Measurements from ENCODE around the gene PGC.

Gene PGC

DNA sequence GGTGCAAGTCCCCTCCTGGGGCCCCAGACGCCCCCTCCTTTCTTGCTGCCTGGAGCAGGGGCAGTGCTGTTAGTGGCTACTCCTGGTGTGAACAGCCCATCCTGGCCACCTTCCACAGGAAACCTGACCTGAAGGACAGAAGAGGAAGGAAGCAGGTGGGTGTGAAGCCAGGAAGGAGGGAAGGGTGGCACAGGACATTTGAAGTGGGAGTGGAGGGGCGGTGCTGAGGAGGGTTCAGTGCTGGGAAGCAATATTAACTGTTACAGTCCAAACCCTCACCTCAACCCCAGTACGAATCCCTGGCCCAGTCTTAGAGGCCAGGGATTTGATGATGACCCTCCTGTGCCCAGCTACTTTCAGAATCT lies 34.2 kb upstream of the PGC start:
- no peak overlapping the region for H3K9ac ChIP-seq (ENCODE audit: low read length)
- peaks cover 42% of the 10 kb centered on the region for H3K4me1 ChIP-seq (ENCODE audit: low read length)
- no peaks in the 10 kb centered on the region for H3K36me3 ChIP-seq (replicated peaks; ENCODE audit: low read depth, low read length)
- H3K4me2 ChIP-seq (ENCODE audit: low read length), result peak overlapping the region; percentile 88
- H3K27ac ChIP-seq (ENCODE audit: low read length), result no peak overlapping the region
- H3K4me3 ChIP-seq (ENCODE audit: low read length), result peak overlapping the region; percentile 87
- H3K27me3 ChIP-seq (ENCODE audit: low read depth, low read length), result peaks cover 8% of the 10 kb centered on the region; the same call in 1 of the 2 replicates
- H3K79me2 ChIP-seq (ENCODE audit: low read length), result peaks cover 5% of the 10 kb centered on the region; the same call in 1 of the 2 replicates
- no peaks in the 10 kb centered on the region for H4K20me1 ChIP-seq (ENCODE audit: insufficient read depth, low read length)
- no peak overlapping the region; the same call in 1 of the 2 replicates for H2AFZ ChIP-seq (ENCODE audit: low read depth, low read length)
- no peaks in the 10 kb centered on the region for H3K9me3 ChIP-seq (ENCODE audit: insufficient read depth, low read length)
- TF ChIP-seq EZH2phosphoT487 (IDR thresholded peaks at IDR 0.05; ENCODE audit: low read depth), result no peak
- TF ChIP-seq, protein P1, sequence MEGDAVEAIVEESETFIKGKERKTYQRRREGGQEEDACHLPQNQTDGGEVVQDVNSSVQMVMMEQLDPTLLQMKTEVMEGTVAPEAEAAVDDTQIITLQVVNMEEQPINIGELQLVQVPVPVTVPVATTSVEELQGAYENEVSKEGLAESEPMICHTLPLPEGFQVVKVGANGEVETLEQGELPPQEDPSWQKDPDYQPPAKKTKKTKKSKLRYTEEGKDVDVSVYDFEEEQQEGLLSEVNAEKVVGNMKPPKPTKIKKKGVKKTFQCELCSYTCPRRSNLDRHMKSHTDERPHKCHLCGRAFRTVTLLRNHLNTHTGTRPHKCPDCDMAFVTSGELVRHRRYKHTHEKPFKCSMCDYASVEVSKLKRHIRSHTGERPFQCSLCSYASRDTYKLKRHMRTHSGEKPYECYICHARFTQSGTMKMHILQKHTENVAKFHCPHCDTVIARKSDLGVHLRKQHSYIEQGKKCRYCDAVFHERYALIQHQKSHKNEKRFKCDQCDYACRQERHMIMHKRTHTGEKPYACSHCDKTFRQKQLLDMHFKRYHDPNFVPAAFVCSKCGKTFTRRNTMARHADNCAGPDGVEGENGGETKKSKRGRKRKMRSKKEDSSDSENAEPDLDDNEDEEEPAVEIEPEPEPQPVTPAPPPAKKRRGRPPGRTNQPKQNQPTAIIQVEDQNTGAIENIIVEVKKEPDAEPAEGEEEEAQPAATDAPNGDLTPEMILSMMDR (IDR thresholded peaks at IDR 0.05; ENCODE audit: low read depth, low read length), result no peak

- Histone ChIP-seq H4K20me1 (ENCODE audit: insufficient read depth, low read length) (no peaks in the 10 kb centered on the region), H3K9me3 (ENCODE audit: insufficient read depth, low read length) (no peaks in the 10 kb centered on the region), H3K27ac (ENCODE audit: low read length) (no peak within 1 kb of the TSS), H3K4me3 (ENCODE audit: low read length) (peak within 1 kb of the TSS; percentile 87), H2AFZ (ENCODE audit: low read depth, low read length) (peak within 1 kb of the TSS; percentile 48), H3K4me1 (ENCODE audit: low read length) (peaks cover 39% of the 10 kb centered on the region), H3K4me2 (ENCODE audit: low read length) (peak within 1 kb of the TSS; percentile 88), H3K79me2 (ENCODE audit: low read length) (peaks cover 5% of the 10 kb centered on the region; the same call in 1 of the 2 replicates), H3K9ac (ENCODE audit: low read length) (peak within 1 kb of the TSS; percentile 85), H3K27me3 (ENCODE audit: low read depth, low read length) (peaks cover 8% of the 10 kb centered on the region; the same call in 1 of the 2 replicates), H3K36me3 (replicated peaks; ENCODE audit: low read depth, low read length) (no peaks in the 10 kb centered on the region)
- TF ChIP-seq, protein P1 (IDR thresholded peaks at IDR 0.05; ENCODE audit: low read depth, low read length), result no peak
- TF ChIP-seq EZH2phosphoT487 (IDR thresholded peaks at IDR 0.05; ENCODE audit: low read depth), result no peak
Measured at GRCh38 chr6:41780551-41781365, 33.6 kb upstream of the PGC start, which contains the start of gene PRICKLE4. PRICKLE4 (plus strand) TSS chr6:41780782; CDS start chr6:41783474, 2,692 bp downstream.

DNA sequence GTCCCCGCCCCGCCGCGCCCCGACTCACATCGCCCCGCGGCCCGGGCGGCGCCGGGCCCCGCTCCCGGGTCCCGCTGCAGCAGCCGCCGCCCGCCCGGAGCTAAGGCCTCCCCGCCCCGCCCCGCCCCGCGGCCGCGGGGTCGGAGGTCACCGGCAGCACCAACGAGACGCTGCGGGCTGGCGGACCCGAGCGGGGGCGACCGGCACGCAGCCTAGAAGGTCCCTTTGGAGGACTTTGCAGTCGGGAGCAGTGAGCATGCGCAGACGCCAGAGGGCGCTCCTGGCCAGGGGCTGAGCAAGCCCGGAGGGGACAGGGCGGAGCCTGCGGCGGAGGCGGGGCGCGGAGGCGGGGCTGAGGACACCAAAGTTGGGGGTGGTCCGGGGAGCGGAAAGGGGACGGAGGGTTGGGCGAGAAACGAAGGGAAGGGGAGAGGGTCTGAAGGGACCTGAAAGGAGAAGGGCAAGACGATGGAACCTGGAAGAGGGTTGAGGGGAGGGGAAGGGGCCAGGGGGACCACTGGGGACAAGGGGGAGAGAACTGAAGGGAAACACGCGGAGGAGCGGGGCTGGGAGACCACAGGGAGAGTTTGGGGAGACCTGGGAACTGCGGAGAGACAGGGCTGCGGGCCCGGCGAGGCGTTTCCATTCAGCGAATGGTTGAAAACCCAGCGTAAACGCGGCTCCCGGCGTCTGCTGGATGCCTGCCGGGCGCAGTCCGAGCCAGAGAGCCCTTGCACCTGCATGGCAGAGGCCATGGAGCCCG lies 32.8 kb upstream of the PGC start, which contains the start of gene FRS3:
FRS3 (minus strand) TSS at position 113 of the 763 bp plus-strand sequence. CDS start 2,913 bp downstream, outside the sequence.
- H3K9me3 ChIP-seq (ENCODE audit: insufficient read depth, low read length), result no peaks in the 10 kb centered on the region
- H3K4me3 ChIP-seq (ENCODE audit: low read length), result peak within 1 kb of the TSS; percentile 87
- peaks cover 5% of the 10 kb centered on the region; the same call in 1 of the 2 replicates for H3K79me2 ChIP-seq (ENCODE audit: low read length)
- no peak within 1 kb of the TSS for H3K27ac ChIP-seq (ENCODE audit: low read length)
- H3K27me3 ChIP-seq (ENCODE audit: low read depth, low read length), result peaks cover 8% of the 10 kb centered on the region; the same call in 1 of the 2 replicates
- H3K4me2 ChIP-seq (ENCODE audit: low read length), result peak within 1 kb of the TSS; percentile 95
- H3K4me1 ChIP-seq (ENCODE audit: low read length), result peaks cover 31% of the 10 kb centered on the region
- peak within 1 kb of the TSS; percentile 85 for H3K9ac ChIP-seq (ENCODE audit: low read length)
- peaks cover 2% of the 10 kb centered on the region for H3K36me3 ChIP-seq (replicated peaks; ENCODE audit: low read depth, low read length)
- no peaks in the 10 kb centered on the region for H4K20me1 ChIP-seq (ENCODE audit: insufficient read depth, low read length)
- H2AFZ ChIP-seq (ENCODE audit: low read depth, low read length), result peak within 1 kb of the TSS; percentile 48
- TF ChIP-seq, protein P1 (IDR thresholded peaks at IDR 0.05; ENCODE audit: low read depth, low read length), result peak; percentile 97
- no peak for TF ChIP-seq EZH2phosphoT487 (IDR thresholded peaks at IDR 0.05; ENCODE audit: low read depth)
